ENCODE measurements around the gene CXCL12.

CXCL12 gene

GRCh38 chr10:44373341-44373995, 11.4 kb downstream of the CXCL12 start:
- Histone ChIP-seq H3K4me3 (no peak overlapping the region), H3K27me3 (no peaks in the 10 kb centered on the region), H3K36me3 (peaks cover 10 to 58% (median 37%) of the 10 kb centered on the region in 3 donors), H3K4me1 (no peaks in the 10 kb centered on the region), H3K9me3 (no peaks in the 10 kb centered on the region), H3K27ac (no peak overlapping the region)
- DNase-seq, result no peak
- no peak for TF ChIP-seq CTCF (IDR thresholded peaks at IDR 0.05)
- intact Hi-C loops (cut with DNase I; ENCODE audit: low total_unique reads), result no loop called here

- TF ChIP-seq CTCF (IDR thresholded peaks at IDR 0.05), result no peak
- H3K4me3 ChIP-seq, result no peak overlapping the region
- H3K9me3 ChIP-seq, result no peaks in the 10 kb centered on the region
- DNase-seq, result no peak
- H3K27ac ChIP-seq, result no peak overlapping the region
- H3K27me3 ChIP-seq, result no peaks in the 10 kb centered on the region
- H3K36me3 ChIP-seq, result peaks cover 10 to 48% (median 28%) of the 10 kb centered on the region in 3 donors
- H3K4me1 ChIP-seq, result no peaks in the 10 kb centered on the region
- intact Hi-C loops (cut with DNase I; ENCODE audit: low total_unique reads), result no loop called here
Observed at GRCh38 chr10:44372181-44372580, 12.7 kb downstream of the CXCL12 start.

GRCh38 chr10:44370731-44371248, 14.1 kb downstream of the CXCL12 start:
- intact Hi-C loops (cut with DNase I; ENCODE audit: low total_unique reads), result no loop called here
- Histone ChIP-seq H3K27ac (no peak overlapping the region), H3K36me3 (peaks cover 10 to 47% (median 28%) of the 10 kb centered on the region in 3 donors), H3K9me3 (no peaks in the 10 kb centered on the region), H3K4me1 (no peaks in the 10 kb centered on the region), H3K4me3 (no peak overlapping the region), H3K27me3 (no peaks in the 10 kb centered on the region)
- TF ChIP-seq CTCF (IDR thresholded peaks at IDR 0.05), result no peak
- no peak for DNase-seq

GRCh38 chr10:44369854-44370253, 15.0 kb downstream of the CXCL12 start:
- no peak overlapping the region for H3K4me3 ChIP-seq
- H3K27me3 ChIP-seq, result no peaks in the 10 kb centered on the region
- no peaks in the 10 kb centered on the region for H3K4me1 ChIP-seq
- no peak overlapping the region for H3K27ac ChIP-seq
- H3K9me3 ChIP-seq, result no peaks in the 10 kb centered on the region
- peaks cover 10 to 39% (median 19%) of the 10 kb centered on the region in 3 donors for H3K36me3 ChIP-seq
- intact Hi-C loops (cut with DNase I; ENCODE audit: low total_unique reads), result no loop called here
- DNase-seq, result no peak
- no peak for TF ChIP-seq CTCF (IDR thresholded peaks at IDR 0.05)

- Histone ChIP-seq H3K4me1 (no peaks in the 10 kb centered on the region), H3K36me3 (peaks cover 9 to 34% (median 14%) of the 10 kb centered on the region in 3 donors), H3K4me3 (no peak overlapping the region), H3K9me3 (no peaks in the 10 kb centered on the region), H3K27ac (no peak overlapping the region), H3K27me3 (no peaks in the 10 kb centered on the region)
- intact Hi-C loops (cut with DNase I; ENCODE audit: low total_unique reads), result no loop called here
- no peak for TF ChIP-seq CTCF (IDR thresholded peaks at IDR 0.05)
- no peak for DNase-seq
Observed at GRCh38 chr10:44369296-44369695, 15.6 kb downstream of the CXCL12 start.

Measured in tibial artery (tissue), 4 donors.